OCI-LY7 (cell line): Measurements from ENCODE around the gene FCER1G. TPM values are rescaled to one million over a fixed set of nuclear protein-coding genes. Genes with fewer than 3 reads are reported as not detected.

Source experiments
- BruUV-seq: library from RNA; stranded (reverse); fragments of 400-500 nt; replicated peaks from 2 replicates; lab custom pipeline; 2021; lab: Mats Ljungman, UMichigan
- CTCF ChIA-PET: fragments of 300-600 bp; sonication (Branson Sonifier 250); formaldehyde crosslinking; loops from one replicate; lab custom pipeline; 2022; ENCODE audit warnings: antibody characterized with exemption; ENCODE audit not compliant: unreplicated experiment; lab: Charles Lee
- POLR2A ChIA-PET: fragments of 300-600 bp; sonication (Branson Sonifier 250); formaldehyde crosslinking; loops from one replicate; lab custom pipeline; 2022; ENCODE audit warnings: antibody characterized with exemption; lab: Charles Lee
- DNase-seq: peaks from one replicate; pipeline ENCODE4 v3.0.0-alpha.2; 2015; ENCODE audit warnings: low spot score
- H2AFZ ChIP-seq: fragments of 200-600 bp; sonication (generic), shearing (Covaris generic); 2 replicates; pipeline ENCODE4 v1.6.1; 2014; ENCODE audit warnings: mild to moderate bottlenecking, antibody characterized with exemption, low read length, moderate library complexity
- H3K27ac ChIP-seq: fragments of 200-600 bp; sonication (generic); 2 replicates; pipeline ENCODE4 v1.5.1; 2014; ENCODE audit warnings: mixed run types, low read depth, mild to moderate bottlenecking, moderate library complexity, low read length, inconsistent platforms; ENCODE audit not compliant: poor library complexity, severe bottlenecking
- H3K36me3 ChIP-seq: fragments of 200-600 bp; sonication (generic); 2 replicates; pipeline ENCODE4 v1.6.1; 2014; ENCODE audit warnings: mild to moderate bottlenecking, antibody characterized with exemption, low read length, moderate library complexity, mixed read lengths; ENCODE audit not compliant: insufficient read depth
- H3K4me1 ChIP-seq: fragments of 200-600 bp; sonication (generic); 2 replicates; pipeline ENCODE4 v1.5.1; 2014; ENCODE audit warnings: mild to moderate bottlenecking, low read length; ENCODE audit not compliant: insufficient read depth, poor library complexity, severe bottlenecking
- H3K4me2 ChIP-seq: fragments of 200-600 bp; sonication (generic); 2 replicates; pipeline ENCODE4 v1.6.1; 2014; ENCODE audit warnings: mild to moderate bottlenecking, low read length
- H3K4me3 ChIP-seq: fragments of 200-600 bp; sonication (generic); 2 replicates; pipeline ENCODE4 v1.5.1; 2014; ENCODE audit warnings: mild to moderate bottlenecking, low read depth, low read length; ENCODE audit not compliant: poor library complexity, severe bottlenecking
- H3K79me2 ChIP-seq: fragments of 200-600 bp; sonication (generic); 2 replicates; pipeline ENCODE4 v1.6.1; 2016; ENCODE audit warnings: low read depth, mild to moderate bottlenecking, low read length, moderate library complexity, mixed read lengths; ENCODE audit not compliant: insufficient read depth
- H3K9me2 ChIP-seq: fragments of 200-600 bp; sonication (generic); 2 replicates; pipeline ENCODE4 v1.6.1; 2016; ENCODE audit warnings: mild to moderate bottlenecking, low read length, mixed read lengths; ENCODE audit not compliant: insufficient read depth
- H3K9me3 ChIP-seq: fragments of 200-600 bp; sonication (generic); 2 replicates; pipeline ENCODE4 v1.6.1; 2014; ENCODE audit warnings: mild to moderate bottlenecking, mixed run types, low read length, mixed read lengths
- H4K20me1 ChIP-seq: fragments of 200-600 bp; sonication (generic); 2 replicates; pipeline ENCODE4 v1.6.1; 2014; ENCODE audit warnings: mild to moderate bottlenecking, antibody characterized with exemption, low read length, moderate library complexity, mixed read lengths; ENCODE audit not compliant: insufficient read depth
- CTCF ChIP-seq: fragments of 200-600 bp; sonication (generic); conservative IDR thresholded peaks from 2 replicates; pipeline ENCODE4 v1.5.1; 2014; ENCODE audit warnings: mild to moderate bottlenecking, antibody characterized with exemption, low read length, moderate library complexity, mixed read lengths
- EZH2phosphoT487 ChIP-seq: fragments of 200-600 bp; sonication (generic); IDR thresholded peaks from 2 replicates; pipeline ENCODE4 v1.6.1; 2018; ENCODE audit warnings: low read depth, borderline replicate concordance, mild to moderate bottlenecking, mixed run types, antibody characterized with exemption, low read length, moderate library complexity, mixed read lengths
- intact Hi-C: fragments of 100-400 bp; cut with micrococcal nuclease; formaldehyde crosslinking; loops from one replicate; pipeline ENCODE4 v1.10.0; 2022; ENCODE audit not compliant: unreplicated experiment
- total RNA-seq, 2 experiments: library from RNA; depleted of rRNA in 1 of 2; stranded (reverse); fragments of >200 nt in 1 of 2; shearing (Covaris generic) in 1 of 2; gene quantifications; 2 replicates each; pipeline ENCODE4 v1.2.3, GENCODE V29; 2014 to 2022

Gene FCER1G
- total RNA-seq, 2 experiments from 2014 or later = 0.88 to 3.2 TPM

GRCh38 chr1:161201836-161202712, 13.0 kb upstream of the FCER1G start, which contains the start of gene NDUFS2:
Gene NDUFS2, plus strand, starts transcription at chr1:161202367. Its CDS starts 19 bp downstream, at chr1:161202386.
- Histone ChIP-seq H3K79me2 (peaks cover 4% of the 10 kb centered on the region; the same call in 1 of the 2 replicates), H4K20me1 (no peaks in the 10 kb centered on the region), H3K36me3 (peaks cover 23% of the 10 kb centered on the region), H3K4me2 (peak within 1 kb of the TSS; percentile 64), H3K27ac (peak within 1 kb of the TSS; percentile 57), H3K9me3 (no peaks in the 10 kb centered on the region), H2AFZ (peak within 1 kb of the TSS; percentile 94), H3K9me2 (no peaks in the 10 kb centered on the region), H3K4me1 (peaks cover 35% of the 10 kb centered on the region), H3K4me3 (peak within 1 kb of the TSS; percentile 75)
- CTCF ChIA-PET = interaction anchor here (1.0 to 2.4 kb wide), 7 partner anchors 9 to 180 kb away, joined by 3 to 12 read pairs (median 6); partner anchors contain the start of gene TOMM40L
- TF ChIP-seq EZH2phosphoT487 (no peak), CTCF (peak; percentile 79)
- POLR2A ChIA-PET = interaction anchor here (0.6 to 2.8 kb wide), 13 partner anchors 9 to 1547 kb away, joined by 3 to 22 read pairs (median 3); partner anchors contain the start of genes FCER1G and TOMM40L
- intact Hi-C loops = no loop called here
- peak; percentile 99 for DNase-seq
- BruUV-seq = no TSS peak

GRCh38 chr1:161206411-161207140, 8.5 kb upstream of the FCER1G start:
- no peaks in the 10 kb centered on the region for H4K20me1 ChIP-seq
- no peak overlapping the region for H3K4me2 ChIP-seq
- H2AFZ ChIP-seq = no peak overlapping the region
- ChIA-PET POLR2A (interaction anchor here (0.7 to 1.7 kb wide), 5 partner anchors 10 to 99 kb away, joined by 3 to 8 read pairs (median 4); partner anchors contain the start of gene TOMM40L), CTCF (no interaction called here)
- no peak overlapping the region for H3K4me3 ChIP-seq
- DNase-seq = no peak
- no peak for TF ChIP-seq CTCF
- TF ChIP-seq EZH2phosphoT487 = no peak
- peaks cover 60% of the 10 kb centered on the region for H3K36me3 ChIP-seq
- intact Hi-C loops = no loop called here
- H3K9me2 ChIP-seq = no peaks in the 10 kb centered on the region
- BruUV-seq = no TSS peak
- H3K4me1 ChIP-seq = peaks cover 31% of the 10 kb centered on the region
- H3K79me2 ChIP-seq = peaks cover 4% of the 10 kb centered on the region; the same call in 1 of the 2 replicates
- no peaks in the 10 kb centered on the region for H3K9me3 ChIP-seq
- H3K27ac ChIP-seq = no peak overlapping the region
